ENCODE results near the gene SLC35F3.
A peak's percentile ranks its signal among the peaks of the same experiment; 100 is the strongest.

SLC35F3 gene

GRCh38 chr1:234322097-234322496 lies 417.6 kb downstream of the SLC35F3 start:
- Histone ChIP-seq H3K79me2 (ENCODE audit: control insufficient read depth, insufficient read depth, low read length, unreplicated experiment) (no peaks in the 10 kb centered on the region), H3K4me1 (ENCODE audit: control insufficient read depth, insufficient read depth, low read length, unreplicated experiment) (no peaks in the 10 kb centered on the region), H3K27ac (ENCODE audit: low read depth, low read length) (no peak overlapping the region), H3K4me3 (ENCODE audit: low read depth, low read length) (no peak overlapping the region), H3K36me3 (ENCODE audit: insufficient read depth, low read length) (no peaks in the 10 kb centered on the region), H2AFZ (ENCODE audit: low read length, unreplicated experiment) (no peak overlapping the region), H3K27me3 (ENCODE audit: insufficient read depth, low read length) (peaks cover 81% of the 10 kb centered on the region)

- Histone ChIP-seq H3K4me1 (ENCODE audit: control insufficient read depth, insufficient read depth, low read length, unreplicated experiment) (no peaks in the 10 kb centered on the region), H3K4me3 (ENCODE audit: low read depth, low read length) (no peak overlapping the region), H3K79me2 (ENCODE audit: control insufficient read depth, insufficient read depth, low read length, unreplicated experiment) (no peaks in the 10 kb centered on the region), H3K27me3 (ENCODE audit: insufficient read depth, low read length) (peaks cover 72% of the 10 kb centered on the region), H3K27ac (ENCODE audit: low read depth, low read length) (no peak overlapping the region), H2AFZ (ENCODE audit: low read length, unreplicated experiment) (no peak overlapping the region), H3K36me3 (ENCODE audit: insufficient read depth, low read length) (no peaks in the 10 kb centered on the region)
Observed at GRCh38 chr1:234322979-234323378, 418.5 kb downstream of the SLC35F3 start.

- no peaks in the 10 kb centered on the region for H3K36me3 ChIP-seq (ENCODE audit: insufficient read depth, low read length)
- H3K27me3 ChIP-seq (ENCODE audit: insufficient read depth, low read length), result peaks cover 55% of the 10 kb centered on the region
- no peaks in the 10 kb centered on the region for H3K79me2 ChIP-seq (ENCODE audit: control insufficient read depth, insufficient read depth, low read length, unreplicated experiment)
- H3K4me3 ChIP-seq (ENCODE audit: low read depth, low read length), result no peak overlapping the region
- H3K4me1 ChIP-seq (ENCODE audit: control insufficient read depth, insufficient read depth, low read length, unreplicated experiment), result no peaks in the 10 kb centered on the region
- no peak overlapping the region for H2AFZ ChIP-seq (ENCODE audit: low read length, unreplicated experiment)
- H3K27ac ChIP-seq (ENCODE audit: low read depth, low read length), result no peak overlapping the region
Observed at GRCh38 chr1:234324821-234325220, 420.3 kb downstream of the SLC35F3 start.

GRCh38 chr1:234325878-234326496 lies 421.5 kb downstream of the SLC35F3 start:
- Histone ChIP-seq H3K27ac (ENCODE audit: low read depth, low read length) (no peak overlapping the region), H3K27me3 (ENCODE audit: insufficient read depth, low read length) (peaks cover 44% of the 10 kb centered on the region), H3K36me3 (ENCODE audit: insufficient read depth, low read length) (no peaks in the 10 kb centered on the region), H3K79me2 (ENCODE audit: control insufficient read depth, insufficient read depth, low read length, unreplicated experiment) (no peaks in the 10 kb centered on the region), H2AFZ (ENCODE audit: low read length, unreplicated experiment) (peak overlapping the region; percentile 20), H3K4me1 (ENCODE audit: control insufficient read depth, insufficient read depth, low read length, unreplicated experiment) (peaks cover 1% of the 10 kb centered on the region), H3K4me3 (ENCODE audit: low read depth, low read length) (peak overlapping the region; percentile 71)

GRCh38 chr1:234326497-234327366 lies 422.3 kb downstream of the SLC35F3 start:
- Histone ChIP-seq H3K27ac (ENCODE audit: low read depth, low read length) (no peak overlapping the region), H3K79me2 (ENCODE audit: control insufficient read depth, insufficient read depth, low read length, unreplicated experiment) (no peaks in the 10 kb centered on the region), H3K4me3 (ENCODE audit: low read depth, low read length) (peak overlapping the region; percentile 71), H3K36me3 (ENCODE audit: insufficient read depth, low read length) (no peaks in the 10 kb centered on the region), H3K27me3 (ENCODE audit: insufficient read depth, low read length) (peaks cover 38% of the 10 kb centered on the region), H3K4me1 (ENCODE audit: control insufficient read depth, insufficient read depth, low read length, unreplicated experiment) (peaks cover 3% of the 10 kb centered on the region), H2AFZ (ENCODE audit: low read length, unreplicated experiment) (peak overlapping the region; percentile 20)

GRCh38 chr1:234327577-234328164 lies 423.2 kb downstream of the SLC35F3 start:
- no peak overlapping the region for H3K27ac ChIP-seq (ENCODE audit: low read depth, low read length)
- H3K36me3 ChIP-seq (ENCODE audit: insufficient read depth, low read length), result no peaks in the 10 kb centered on the region
- H3K27me3 ChIP-seq (ENCODE audit: insufficient read depth, low read length), result peaks cover 37% of the 10 kb centered on the region
- H3K4me3 ChIP-seq (ENCODE audit: low read depth, low read length), result no peak overlapping the region
- H2AFZ ChIP-seq (ENCODE audit: low read length, unreplicated experiment), result no peak overlapping the region
- H3K79me2 ChIP-seq (ENCODE audit: control insufficient read depth, insufficient read depth, low read length, unreplicated experiment), result no peaks in the 10 kb centered on the region
- peaks cover 3% of the 10 kb centered on the region for H3K4me1 ChIP-seq (ENCODE audit: control insufficient read depth, insufficient read depth, low read length, unreplicated experiment)

GRCh38 chr1:234330843-234331215 lies 426.4 kb downstream of the SLC35F3 start:
- no peaks in the 10 kb centered on the region for H3K79me2 ChIP-seq (ENCODE audit: control insufficient read depth, insufficient read depth, low read length, unreplicated experiment)
- H3K36me3 ChIP-seq (ENCODE audit: insufficient read depth, low read length), result no peaks in the 10 kb centered on the region
- peaks cover 3% of the 10 kb centered on the region for H3K4me1 ChIP-seq (ENCODE audit: control insufficient read depth, insufficient read depth, low read length, unreplicated experiment)
- no peak overlapping the region for H2AFZ ChIP-seq (ENCODE audit: low read length, unreplicated experiment)
- H3K27ac ChIP-seq (ENCODE audit: low read depth, low read length), result no peak overlapping the region
- peaks cover 7% of the 10 kb centered on the region; the same call in 1 of the 2 replicates for H3K27me3 ChIP-seq (ENCODE audit: insufficient read depth, low read length)
- H3K4me3 ChIP-seq (ENCODE audit: low read depth, low read length), result no peak overlapping the region

- Histone ChIP-seq H3K27me3 (ENCODE audit: insufficient read depth, low read length) (peaks cover 8% of the 10 kb centered on the region), H3K36me3 (ENCODE audit: insufficient read depth, low read length) (no peaks in the 10 kb centered on the region), H2AFZ (ENCODE audit: low read length, unreplicated experiment) (no peak overlapping the region), H3K4me3 (ENCODE audit: low read depth, low read length) (no peak overlapping the region), H3K79me2 (ENCODE audit: control insufficient read depth, insufficient read depth, low read length, unreplicated experiment) (no peaks in the 10 kb centered on the region), H3K4me1 (ENCODE audit: control insufficient read depth, insufficient read depth, low read length, unreplicated experiment) (peaks cover 3% of the 10 kb centered on the region), H3K27ac (ENCODE audit: low read depth, low read length) (no peak overlapping the region)
Observed at GRCh38 chr1:234331507-234331906, 427.0 kb downstream of the SLC35F3 start.

- H2AFZ ChIP-seq (ENCODE audit: low read length, unreplicated experiment), result no peak overlapping the region
- no peak overlapping the region for H3K27ac ChIP-seq (ENCODE audit: low read depth, low read length)
- H3K4me3 ChIP-seq (ENCODE audit: low read depth, low read length), result no peak overlapping the region
- H3K79me2 ChIP-seq (ENCODE audit: control insufficient read depth, insufficient read depth, low read length, unreplicated experiment), result no peaks in the 10 kb centered on the region
- H3K36me3 ChIP-seq (ENCODE audit: insufficient read depth, low read length), result no peaks in the 10 kb centered on the region
- H3K4me1 ChIP-seq (ENCODE audit: control insufficient read depth, insufficient read depth, low read length, unreplicated experiment), result no peaks in the 10 kb centered on the region
- H3K27me3 ChIP-seq (ENCODE audit: insufficient read depth, low read length), result peaks cover 25% of the 10 kb centered on the region
Observed at GRCh38 chr1:234336359-234336758, 431.9 kb downstream of the SLC35F3 start.

GRCh38 chr1:234337233-234337632 lies 432.8 kb downstream of the SLC35F3 start:
- H3K36me3 ChIP-seq (ENCODE audit: insufficient read depth, low read length), result no peaks in the 10 kb centered on the region
- no peak overlapping the region for H2AFZ ChIP-seq (ENCODE audit: low read length, unreplicated experiment)
- no peak overlapping the region for H3K4me3 ChIP-seq (ENCODE audit: low read depth, low read length)
- no peaks in the 10 kb centered on the region for H3K4me1 ChIP-seq (ENCODE audit: control insufficient read depth, insufficient read depth, low read length, unreplicated experiment)
- no peak overlapping the region for H3K27ac ChIP-seq (ENCODE audit: low read depth, low read length)
- H3K79me2 ChIP-seq (ENCODE audit: control insufficient read depth, insufficient read depth, low read length, unreplicated experiment), result no peaks in the 10 kb centered on the region
- peaks cover 25% of the 10 kb centered on the region for H3K27me3 ChIP-seq (ENCODE audit: insufficient read depth, low read length)

Data from ACC112 (cell line).